Activated T-helper 2 cell treated with anti-CD3 and anti-CD28 coated beads, Interferon-gamma antibody, Interleukin-2, Interleukin-4, amounts not matched to agents 10 μg/mL and 5 μg/mL and 100 μg/mL, durations not matched to agents 14 hours and 24 hours and 36 hours (primary cell): ENCODE data around the gene C11orf52. TPM values are rescaled to one million over a fixed set of nuclear protein-coding genes. Genes with fewer than 3 reads are reported as not detected.

Experiments
- DNase-seq: peaks from one replicate; pipeline ENCODE4 v3.0.0; 2021; ENCODE audit warnings: low spot score
- H3K27ac Mint-ChIP-seq: one replicate; pipeline ENCODE4 v1.8.0; 2021; ENCODE audit warnings: mixed read lengths
- H3K27me3 Mint-ChIP-seq: one replicate; pipeline ENCODE4 v1.8.0; 2021; ENCODE audit warnings: low read depth, mixed read lengths
- H3K36me3 Mint-ChIP-seq: one replicate; pipeline ENCODE4 v1.8.0; 2021; ENCODE audit warnings: low read depth, mixed read lengths
- H3K4me1 Mint-ChIP-seq: one replicate; pipeline ENCODE4 v1.8.0; 2021; ENCODE audit warnings: low read depth, mixed read lengths
- H3K4me3 Mint-ChIP-seq: one replicate; pipeline ENCODE4 v1.8.0; 2021; ENCODE audit warnings: low read depth, mild to moderate bottlenecking, moderate library complexity, mixed read lengths
- H3K9me3 Mint-ChIP-seq: one replicate; pipeline ENCODE4 v1.8.0; 2021; ENCODE audit warnings: mixed read lengths
- intact Hi-C: fragments of 100-400 bp; cut with micrococcal nuclease; formaldehyde crosslinking; loops from one replicate; pipeline ENCODE4 v1.15.1; 2023
- total RNA-seq: library from RNA; stranded (reverse); gene quantifications from 2 replicates; pipeline ENCODE4 v1.2.3, GENCODE V29; 2022

Gene C11orf52
- total RNA-seq, 1 donor from 2014 or later: not detected

GRCh38 chr11:111934306-111934705 lies 15.6 kb downstream of the C11orf52 start:
- no peak overlapping the region for H3K4me3 Mint-ChIP-seq
- no peak for DNase-seq
- H3K27me3 Mint-ChIP-seq: no peaks in the 10 kb centered on the region
- H3K27ac Mint-ChIP-seq: peak overlapping the region; percentile 33
- peaks cover 5% of the 10 kb centered on the region for H3K36me3 Mint-ChIP-seq
- no peaks in the 10 kb centered on the region for H3K9me3 Mint-ChIP-seq
- H3K4me1 Mint-ChIP-seq: peaks cover 50% of the 10 kb centered on the region
- intact Hi-C loops: loop anchor here (5.0 to 10.0 kb wide), 3 partner anchors 138 to 350 kb away; partner anchors contain the start of genes BCO2, NKAPD1 and PIH1D2

- DNase-seq: no peak
- peak overlapping the region; percentile 26 for H3K4me3 Mint-ChIP-seq
- intact Hi-C loops: loop anchor here (1.0 to 10.0 kb wide), 5 partner anchors 9 to 558 kb away; partner anchors contain the start of genes BCO2 and POU2AF1
- peak overlapping the region; percentile 96 for H3K27ac Mint-ChIP-seq
- peaks cover 57% of the 10 kb centered on the region for H3K4me1 Mint-ChIP-seq
- H3K9me3 Mint-ChIP-seq: no peaks in the 10 kb centered on the region
- H3K36me3 Mint-ChIP-seq: peaks cover 9% of the 10 kb centered on the region
- no peaks in the 10 kb centered on the region for H3K27me3 Mint-ChIP-seq
Measured at GRCh38 chr11:111935317-111936039, 16.8 kb downstream of the C11orf52 start.

- no peak for DNase-seq
- Mint-ChIP-seq H3K4me3 (peak overlapping the region; percentile 26), H3K36me3 (peaks cover 9% of the 10 kb centered on the region), H3K27me3 (no peaks in the 10 kb centered on the region), H3K4me1 (peaks cover 58% of the 10 kb centered on the region), H3K9me3 (no peaks in the 10 kb centered on the region), H3K27ac (peak overlapping the region; percentile 96)
- intact Hi-C loops: loop anchor here (1.0 to 10.0 kb wide), 5 partner anchors 8 to 559 kb away; partner anchors contain the start of genes BCO2 and POU2AF1
Measured at GRCh38 chr11:111936040-111936540, 17.4 kb downstream of the C11orf52 start.

- Mint-ChIP-seq H3K4me3 (peak overlapping the region; percentile 89), H3K27me3 (no peaks in the 10 kb centered on the region), H3K4me1 (peaks cover 61% of the 10 kb centered on the region), H3K9me3 (no peaks in the 10 kb centered on the region), H3K27ac (peak overlapping the region; percentile 95), H3K36me3 (peaks cover 11% of the 10 kb centered on the region)
- intact Hi-C loops: loop anchor here (5.0 to 10.0 kb wide), 4 partner anchors 145 to 560 kb away; partner anchors contain the start of genes BCO2 and POU2AF1
- DNase-seq: no peak
Measured at GRCh38 chr11:111937461-111937769, 18.7 kb downstream of the C11orf52 start.

GRCh38 chr11:111937844-111938243 lies 19.1 kb downstream of the C11orf52 start:
- H3K27ac Mint-ChIP-seq: peak overlapping the region; percentile 95
- H3K9me3 Mint-ChIP-seq: no peaks in the 10 kb centered on the region
- DNase-seq: no peak
- peaks cover 15% of the 10 kb centered on the region for H3K36me3 Mint-ChIP-seq
- H3K27me3 Mint-ChIP-seq: no peaks in the 10 kb centered on the region
- H3K4me1 Mint-ChIP-seq: peaks cover 59% of the 10 kb centered on the region
- peak overlapping the region; percentile 89 for H3K4me3 Mint-ChIP-seq
- intact Hi-C loops: loop anchor here (5.0 to 10.0 kb wide), 4 partner anchors 144 to 561 kb away; partner anchors contain the start of genes BCO2 and POU2AF1

GRCh38 chr11:111938687-111939160 lies 20.0 kb downstream of the C11orf52 start:
- intact Hi-C loops: loop anchor here (1.0 to 10.0 kb wide), 5 partner anchors 26 to 561 kb away; partner anchors contain the start of genes BCO2 and POU2AF1
- H3K4me1 Mint-ChIP-seq: peaks cover 60% of the 10 kb centered on the region

GRCh38 chr11:111939836-111940604 lies 21.3 kb downstream of the C11orf52 start:
- H3K9me3 Mint-ChIP-seq: no peaks in the 10 kb centered on the region
- no peak for DNase-seq
- no peaks in the 10 kb centered on the region for H3K27me3 Mint-ChIP-seq
- H3K27ac Mint-ChIP-seq: peak overlapping the region; percentile 52
- no peak overlapping the region for H3K4me3 Mint-ChIP-seq
- H3K4me1 Mint-ChIP-seq: peaks cover 62% of the 10 kb centered on the region
- intact Hi-C loops: loop anchor here (1.0 to 10.0 kb wide), 5 partner anchors 24 to 563 kb away; partner anchors contain the start of genes BCO2 and POU2AF1
- peaks cover 25% of the 10 kb centered on the region for H3K36me3 Mint-ChIP-seq

More at GRCh38 chr11:111938687-111939160, 20.0 kb downstream of the C11orf52 start:
- H3K9me3 Mint-ChIP-seq: no peaks in the 10 kb centered on the region
- H3K27me3 Mint-ChIP-seq: no peaks in the 10 kb centered on the region
- H3K4me3 Mint-ChIP-seq: peak overlapping the region; percentile 89
- peaks cover 16% of the 10 kb centered on the region for H3K36me3 Mint-ChIP-seq
- DNase-seq: no peak
- peak overlapping the region; percentile 95 for H3K27ac Mint-ChIP-seq

- no peak overlapping the region for H3K4me3 Mint-ChIP-seq
- intact Hi-C loops: no loop called here
- H3K27me3 Mint-ChIP-seq: no peaks in the 10 kb centered on the region
- peaks cover 28% of the 10 kb centered on the region for H3K36me3 Mint-ChIP-seq
- peak overlapping the region; percentile 38 for H3K27ac Mint-ChIP-seq
- peaks cover 52% of the 10 kb centered on the region for H3K4me1 Mint-ChIP-seq
- H3K9me3 Mint-ChIP-seq: no peaks in the 10 kb centered on the region
- no peak for DNase-seq
Measured at GRCh38 chr11:111941963-111942362, 23.2 kb downstream of the C11orf52 start.

- Mint-ChIP-seq H3K27ac (peak overlapping the region; percentile 38), H3K36me3 (peaks cover 29% of the 10 kb centered on the region), H3K9me3 (no peaks in the 10 kb centered on the region), H3K27me3 (no peaks in the 10 kb centered on the region), H3K4me3 (no peak overlapping the region), H3K4me1 (peaks cover 49% of the 10 kb centered on the region)
- intact Hi-C loops: no loop called here
- no peak for DNase-seq
Measured at GRCh38 chr11:111942829-111943228, 24.1 kb downstream of the C11orf52 start.

- Mint-ChIP-seq H3K4me1 (peaks cover 43% of the 10 kb centered on the region), H3K27me3 (no peaks in the 10 kb centered on the region), H3K36me3 (peaks cover 29% of the 10 kb centered on the region), H3K27ac (peak overlapping the region; percentile 98), H3K9me3 (no peaks in the 10 kb centered on the region), H3K4me3 (peak overlapping the region; percentile 20)
- no peak for DNase-seq
- intact Hi-C loops: loop anchor here (1.0 to 2.0 kb wide), 3 partner anchors 8 to 21 kb away; no protein-coding TSS in a partner anchor
Measured at GRCh38 chr11:111944139-111944538, 25.4 kb downstream of the C11orf52 start.

GRCh38 chr11:111944651-111945051 lies 25.9 kb downstream of the C11orf52 start:
- intact Hi-C loops: loop anchor here (1.0 to 2.0 kb wide), 3 partner anchors 8 to 20 kb away; no protein-coding TSS in a partner anchor
- no peaks in the 10 kb centered on the region for H3K27me3 Mint-ChIP-seq
- DNase-seq: no peak
- H3K36me3 Mint-ChIP-seq: peaks cover 34% of the 10 kb centered on the region
- peaks cover 45% of the 10 kb centered on the region for H3K4me1 Mint-ChIP-seq
- H3K4me3 Mint-ChIP-seq: peak overlapping the region; percentile 66
- H3K9me3 Mint-ChIP-seq: no peaks in the 10 kb centered on the region
- peak overlapping the region; percentile 98 for H3K27ac Mint-ChIP-seq

- intact Hi-C loops: loop anchor here (2.0 kb wide), 1 partner anchor 20 kb away; no protein-coding TSS in a partner anchor
- H3K27ac Mint-ChIP-seq: peak overlapping the region; percentile 98
- H3K4me1 Mint-ChIP-seq: peaks cover 47% of the 10 kb centered on the region
- no peak for DNase-seq
- H3K9me3 Mint-ChIP-seq: no peaks in the 10 kb centered on the region
- H3K36me3 Mint-ChIP-seq: peaks cover 37% of the 10 kb centered on the region
- H3K4me3 Mint-ChIP-seq: no peak overlapping the region
- H3K27me3 Mint-ChIP-seq: no peaks in the 10 kb centered on the region
Measured at GRCh38 chr11:111945198-111945597, 26.5 kb downstream of the C11orf52 start.
